GM10248 (cell line): Measurements from ENCODE around the gene LDB2.

ENCODE experiments used
- CTCF ChIA-PET: fragments of 300-600 bp; sonication (Branson Sonifier 250); formaldehyde crosslinking; extraction: SDS; loops from one replicate; lab custom pipeline; 2021; ENCODE audit warnings: antibody characterized with exemption; lab: Yijun Ruan, JAX
- POLR2A ChIA-PET: fragments of 350-650 bp; sonication (Branson Sonifier 250); formaldehyde crosslinking; extraction: SDS; loops from one replicate; lab custom pipeline; 2020; ENCODE audit warnings: antibody characterized with exemption; lab: Yijun Ruan, JAX
- DNase-seq: peaks from one replicate; pipeline ENCODE4 v3.0.0; 2012; ENCODE audit errors: extremely low spot score
- CTCF ChIP-seq: IDR thresholded peaks from 2 replicates; pipeline ENCODE4 v1.5.1; 2012; ENCODE audit warnings: mild to moderate bottlenecking, low read depth; ENCODE audit errors: extremely low read depth, missing control alignments, control extremely low read depth

The LDB2 gene

DNA sequence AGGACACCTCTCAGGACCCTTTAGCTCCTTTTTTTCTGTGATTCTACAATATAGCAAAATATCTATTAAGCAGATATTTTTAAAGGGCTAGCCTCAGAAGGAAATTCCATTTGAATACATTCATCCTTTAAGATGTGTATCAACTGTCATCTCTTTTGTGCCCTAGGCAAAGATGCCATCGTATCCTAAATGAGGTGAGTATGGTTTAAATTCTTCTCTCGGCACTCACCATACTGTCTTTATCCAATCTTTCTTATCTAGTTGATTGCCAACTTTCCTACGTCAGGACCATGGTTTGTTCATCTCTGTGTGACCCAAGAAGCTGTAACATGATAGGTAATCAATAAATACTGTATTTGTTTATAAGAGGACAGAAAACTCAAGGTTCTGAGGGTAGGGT is 176.0 kb downstream of the LDB2 start:
- ChIA-PET POLR2A (no interaction called here), CTCF (interaction anchor here (0.9 kb wide), 1 partner anchor 8 kb away, joined by 3 read pairs; no protein-coding TSS in a partner anchor)
- TF ChIP-seq CTCF, result no peak

GRCh38 chr4:16721613-16722291 is 176.7 kb downstream of the LDB2 start:
- POLR2A ChIA-PET, result no interaction called here
- CTCF ChIA-PET, result interaction anchor here (0.9 kb wide), 1 partner anchor 9 kb away, joined by 3 read pairs; no protein-coding TSS in a partner anchor
- DNase-seq, result no peak
- TF ChIP-seq CTCF, result no peak

More for the DNA sequence above, 176.0 kb downstream of the LDB2 start:
- DNase-seq, result no peak

DNA sequence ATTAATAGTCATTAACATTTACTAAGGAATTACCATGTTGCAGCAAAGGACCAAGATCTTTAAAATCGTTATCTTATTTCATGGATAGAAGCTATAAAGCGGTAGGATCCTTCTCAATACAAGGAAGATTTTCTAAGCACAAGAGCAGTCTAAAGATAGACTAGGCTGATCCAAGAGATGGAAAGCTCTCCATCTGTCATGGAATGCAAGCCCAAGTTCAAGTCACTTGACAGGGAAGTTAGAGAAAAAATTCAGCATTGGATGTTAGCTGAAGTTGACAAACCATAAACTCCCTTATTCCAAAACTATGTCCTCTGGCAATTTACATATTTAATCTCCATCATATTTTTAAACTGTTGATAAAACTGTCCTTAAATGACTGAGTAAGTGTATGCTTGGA is 177.7 kb downstream of the LDB2 start:
- CTCF ChIA-PET, result interaction anchor here (1.3 to 1.6 kb wide), 2 partner anchors 9 to 21 kb away, joined by 3 to 4 read pairs; no protein-coding TSS in a partner anchor
- DNase-seq, result no peak
- no peak for TF ChIP-seq CTCF
- POLR2A ChIA-PET, result no interaction called here

DNA sequence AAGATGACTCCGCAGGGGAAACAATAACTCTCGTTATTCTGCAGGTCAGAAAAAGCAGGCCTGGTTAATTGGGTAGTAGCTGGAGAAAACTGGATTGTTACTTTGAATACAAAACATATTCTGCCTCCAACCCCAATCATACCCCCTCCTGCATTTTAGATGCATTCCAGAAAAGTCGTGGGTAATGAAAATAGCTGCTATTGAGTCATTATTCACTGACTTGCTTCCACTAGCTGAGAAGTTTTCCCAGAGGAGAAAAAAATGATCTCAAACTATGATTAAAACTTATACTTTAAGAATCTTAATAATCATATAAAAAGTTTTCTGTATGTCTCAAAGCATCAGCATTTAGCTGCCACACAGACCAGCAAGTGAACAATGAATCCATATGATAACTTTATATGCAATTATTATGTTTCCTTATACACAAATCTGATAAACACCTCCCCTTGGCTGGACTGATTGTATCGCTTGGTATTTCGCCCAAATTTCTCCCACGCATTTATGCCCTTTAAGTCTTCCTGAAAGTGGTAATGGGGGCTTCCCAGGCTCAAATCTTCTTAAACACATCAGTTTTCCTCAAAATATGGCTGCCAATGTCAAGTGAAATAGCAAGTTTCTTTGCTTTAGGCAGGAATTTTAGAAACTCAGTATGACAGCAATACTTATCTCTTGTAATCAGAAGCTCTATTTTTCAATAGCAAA is 181.0 kb downstream of the LDB2 start:
- TF ChIP-seq CTCF, result no peak
- DNase-seq, result no peak
- POLR2A ChIA-PET, result no interaction called here
- CTCF ChIA-PET, result interaction anchor here (1.0 to 1.2 kb wide), 2 partner anchors 12 to 24 kb away, joined by 3 read pairs; no protein-coding TSS in a partner anchor

DNA sequence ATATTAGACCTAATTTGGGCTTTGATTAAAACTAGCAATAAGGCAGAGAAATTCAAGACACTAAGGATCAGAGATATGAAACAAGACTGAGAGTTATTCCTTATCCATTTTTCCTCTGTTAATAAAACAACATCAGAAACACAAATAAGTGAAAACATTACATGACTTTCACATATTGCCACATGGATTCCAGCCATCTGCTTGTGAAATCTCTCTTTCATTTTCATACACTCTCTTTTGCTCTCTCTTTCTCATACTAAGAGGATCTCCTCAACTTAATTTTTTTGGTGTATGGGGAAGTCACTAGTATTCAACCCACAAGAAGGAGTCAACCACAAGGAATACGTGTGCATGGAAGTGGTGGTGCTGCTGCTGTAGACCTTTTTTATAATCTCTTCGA is 183.0 kb downstream of the LDB2 start:
- ChIA-PET CTCF (no interaction called here), POLR2A (no interaction called here)
- DNase-seq, result no peak
- no peak for TF ChIP-seq CTCF

GRCh38 chr4:16714191-16714590 is 184.3 kb downstream of the LDB2 start:
- TF ChIP-seq CTCF, result no peak
- no peak for DNase-seq
- POLR2A ChIA-PET, result no interaction called here
- CTCF ChIA-PET, result interaction anchor here (1.2 kb wide), 1 partner anchor 25 kb away, joined by 3 read pairs; no protein-coding TSS in a partner anchor
